OCI-LY1 (cell line): ENCODE results near the gene STXBP6.

Experiments
- CTCF ChIP-seq: fragments of 200-600 bp; sonication (generic), shearing (Covaris generic); IDR thresholded peaks from 2 replicates; pipeline ENCODE4 v1.5.1; 2017; ENCODE audit warnings: mild to moderate bottlenecking, antibody characterized with exemption, low read length, moderate library complexity, mixed read lengths
- EZH2 ChIP-seq: fragments of 200-600 bp; sonication (generic), shearing (Covaris generic); IDR thresholded peaks from 2 replicates; pipeline ENCODE4 v1.8.0; 2017; ENCODE audit warnings: borderline replicate concordance, mixed run types, mild to moderate bottlenecking, antibody characterized with exemption, low read length, moderate library complexity, mixed read lengths

- TF ChIP-seq CTCF (no peak), EZH2 (no peak)
These were observed 70.9 kb downstream of the STXBP6 start for GRCh38 chr14:24978862-24979724.
